Activated CD8-positive, alpha-beta memory T cell treated with anti-CD3 and anti-CD28 coated beads, Interleukin-2, amount 50 U/mL, for 48 hours (primary cell): Measurements from ENCODE around the gene TSPAN13.
"Not testable (repeated sequence)": the region's sequence is repeated elsewhere in the genome, so short reads cannot be mapped to it uniquely, and the experiment has no call there.

ENCODE experiments used
- DNase-seq: peaks from one replicate; pipeline ENCODE4 v3.0.0-alpha.2; 2020

TSPAN13 gene

GRCh38 chr7:16741676-16742075 is 11.9 kb upstream of the TSPAN13 start:
- no peak for DNase-seq

GRCh38 chr7:16742547-16742946 is 11.0 kb upstream of the TSPAN13 start:
- DNase-seq: no peak

- DNase-seq: no peak
Measured at GRCh38 chr7:16743236-16743635, 10.3 kb upstream of the TSPAN13 start.

- DNase-seq: no peak
Measured at GRCh38 chr7:16744518-16745250, 8.9 kb upstream of the TSPAN13 start.

GRCh38 chr7:16745645-16746044 is 7.9 kb upstream of the TSPAN13 start:
- no peak for DNase-seq

- no peak for DNase-seq
Measured at GRCh38 chr7:16747102-16747501, 6.5 kb upstream of the TSPAN13 start.

GRCh38 chr7:16753932-16754855 is 639 bp downstream of the TSPAN13 start:
- DNase-seq: peak; percentile 60

- DNase-seq: no peak
Measured at GRCh38 chr7:16754856-16755317, 1.3 kb downstream of the TSPAN13 start.

GRCh38 chr7:16755397-16755796 is 1.8 kb downstream of the TSPAN13 start:
- DNase-seq: no peak

- DNase-seq: no peak
Measured at GRCh38 chr7:16758036-16758435, 4.5 kb downstream of the TSPAN13 start.

- DNase-seq: no peak
Measured at GRCh38 chr7:16758631-16759611, 5.4 kb downstream of the TSPAN13 start.

GRCh38 chr7:16759840-16760239 is 6.3 kb downstream of the TSPAN13 start:
- DNase-seq: no peak

GRCh38 chr7:16762177-16762576 is 8.6 kb downstream of the TSPAN13 start:
- no peak for DNase-seq

GRCh38 chr7:16764942-16765341 is 11.4 kb downstream of the TSPAN13 start:
- DNase-seq: no peak

GRCh38 chr7:16765436-16765859 is 11.9 kb downstream of the TSPAN13 start:
- DNase-seq: no peak

- DNase-seq: not testable (repeated sequence)
Measured at GRCh38 chr7:16769994-16770393, 16.4 kb downstream of the TSPAN13 start.

GRCh38 chr7:16770657-16771329 is 17.2 kb downstream of the TSPAN13 start:
- no peak for DNase-seq

- DNase-seq: no peak
Measured at GRCh38 chr7:16773326-16773725, 19.8 kb downstream of the TSPAN13 start.

- no peak for DNase-seq
Measured at GRCh38 chr7:16773884-16774283, 20.3 kb downstream of the TSPAN13 start.

- DNase-seq: no peak
Measured at GRCh38 chr7:16774294-16774693, 20.7 kb downstream of the TSPAN13 start.

GRCh38 chr7:16774986-16775385 is 21.4 kb downstream of the TSPAN13 start:
- DNase-seq: no peak

GRCh38 chr7:16776053-16776452 is 22.5 kb downstream of the TSPAN13 start:
- DNase-seq: no peak
